ENCODE results near the gene SURF2. TPM values are rescaled to one million over a fixed set of nuclear protein-coding genes. Genes with fewer than 3 reads are reported as not detected.
"Not testable (repeated sequence)": the region's sequence is repeated elsewhere in the genome, so short reads cannot be mapped to it uniquely, and the experiment has no call there.

SURF2 gene
- total RNA-seq, 3 donors from 2014 or later = 8.7 to 15.0 (median 11.4) TPM

- intact Hi-C loops (cut with DNase I, micrococcal nuclease) = no loop called here
- Histone ChIP-seq H3K36me3 (ENCODE audit: low read depth) (peaks cover 15% of the 10 kb centered on the region), H3K4me3 (no peak overlapping the region), H3K4me1 (ENCODE audit: low read depth) (peaks cover 27% of the 10 kb centered on the region), H3K9me3 (no peaks in the 10 kb centered on the region)
- DNase-seq = no peak
- no peak for ATAC-seq
- TF ChIP-seq CTCF (IDR thresholded peaks at IDR 0.05) = no peak
Measured at GRCh38 chr9:133333566-133333965, 22.8 kb upstream of the SURF2 start.

- intact Hi-C loops (cut with DNase I, micrococcal nuclease) = no loop called here
- Histone ChIP-seq H3K9me3 (no peaks in the 10 kb centered on the region), H3K4me1 (ENCODE audit: low read depth) (peaks cover 27% of the 10 kb centered on the region), H3K4me3 (no peak overlapping the region), H3K36me3 (ENCODE audit: low read depth) (peaks cover 15% of the 10 kb centered on the region)
- TF ChIP-seq CTCF (IDR thresholded peaks at IDR 0.05) = no peak
- peak; percentile 85 to 87 (median 86) for DNase-seq
- peak; percentile 83 for ATAC-seq
Measured at GRCh38 chr9:133334161-133334560, 22.2 kb upstream of the SURF2 start.

GRCh38 chr9:133334888-133335287 is 21.5 kb upstream of the SURF2 start:
- H3K9me3 ChIP-seq; ATAC-seq; intact Hi-C loops (cut with DNase I, micrococcal nuclease): not testable (repeated sequence)
- Histone ChIP-seq H3K4me3 (peak overlapping the region; percentile 77), H3K36me3 (ENCODE audit: low read depth) (peaks cover 15% of the 10 kb centered on the region), H3K4me1 (ENCODE audit: low read depth) (peaks cover 27% of the 10 kb centered on the region)
- peak in 2 of 3 donors; percentile 12 to 23 for DNase-seq

GRCh38 chr9:133335924-133336811 is 20.2 kb upstream of the SURF2 start, which contains the start of gene SURF6:
Gene SURF6 (minus strand): TSS chr9:133336188. CDS start chr9:133336132, 56 bp downstream.
- intact Hi-C loops (cut with DNase I, micrococcal nuclease) = no loop called here
- TF ChIP-seq CTCF (IDR thresholded peaks at IDR 0.05) = no peak
- DNase-seq = peak; percentile 94 to 96 (median 95)
- Histone ChIP-seq H3K4me3 (peak within 1 kb of the TSS; percentile 77), H3K36me3 (ENCODE audit: low read depth) (peaks cover 15% of the 10 kb centered on the region), H3K4me1 (ENCODE audit: low read depth) (peaks cover 27% of the 10 kb centered on the region), H3K9me3 (no peaks in the 10 kb centered on the region)
- peak; percentile 94 for ATAC-seq

GRCh38 chr9:133339641-133340040 is 16.7 kb upstream of the SURF2 start:
- H3K4me1 ChIP-seq (ENCODE audit: low read depth) = peaks cover 10% of the 10 kb centered on the region
- no peaks in the 10 kb centered on the region for H3K36me3 ChIP-seq (ENCODE audit: low read depth)
- ATAC-seq (no peak), DNase-seq (peak in 2 of 3 donors; percentile 5 to 10)
- TF ChIP-seq CTCF (IDR thresholded peaks at IDR 0.05) = no peak
- intact Hi-C loops (cut with DNase I, micrococcal nuclease) = no loop called here
- no peak overlapping the region for H3K4me3 ChIP-seq
- H3K9me3 ChIP-seq = no peaks in the 10 kb centered on the region

- H3K4me3 ChIP-seq = no peak overlapping the region
- no peaks in the 10 kb centered on the region for H3K36me3 ChIP-seq (ENCODE audit: low read depth)
- DNase-seq (peak in 1 of 3 donors; percentile 55), ATAC-seq (no peak)
- H3K9me3 ChIP-seq = no peaks in the 10 kb centered on the region
- peaks cover 4% of the 10 kb centered on the region for H3K4me1 ChIP-seq (ENCODE audit: low read depth)
- TF ChIP-seq CTCF (IDR thresholded peaks at IDR 0.05) = no peak
- intact Hi-C loops (cut with DNase I, micrococcal nuclease) = no loop called here
Measured at GRCh38 chr9:133340256-133340655, 16.1 kb upstream of the SURF2 start.
